Islet of Langerhans (tissue), 1 donor: ENCODE measurements around the gene CEND1.

Source experiments
- FAIRE-seq: peaks from one replicate; lab custom pipeline; 2011; peaks lifted over from hg19 to GRCh38; lab: Jason Lieb, UNC

The CEND1 gene

DNA sequence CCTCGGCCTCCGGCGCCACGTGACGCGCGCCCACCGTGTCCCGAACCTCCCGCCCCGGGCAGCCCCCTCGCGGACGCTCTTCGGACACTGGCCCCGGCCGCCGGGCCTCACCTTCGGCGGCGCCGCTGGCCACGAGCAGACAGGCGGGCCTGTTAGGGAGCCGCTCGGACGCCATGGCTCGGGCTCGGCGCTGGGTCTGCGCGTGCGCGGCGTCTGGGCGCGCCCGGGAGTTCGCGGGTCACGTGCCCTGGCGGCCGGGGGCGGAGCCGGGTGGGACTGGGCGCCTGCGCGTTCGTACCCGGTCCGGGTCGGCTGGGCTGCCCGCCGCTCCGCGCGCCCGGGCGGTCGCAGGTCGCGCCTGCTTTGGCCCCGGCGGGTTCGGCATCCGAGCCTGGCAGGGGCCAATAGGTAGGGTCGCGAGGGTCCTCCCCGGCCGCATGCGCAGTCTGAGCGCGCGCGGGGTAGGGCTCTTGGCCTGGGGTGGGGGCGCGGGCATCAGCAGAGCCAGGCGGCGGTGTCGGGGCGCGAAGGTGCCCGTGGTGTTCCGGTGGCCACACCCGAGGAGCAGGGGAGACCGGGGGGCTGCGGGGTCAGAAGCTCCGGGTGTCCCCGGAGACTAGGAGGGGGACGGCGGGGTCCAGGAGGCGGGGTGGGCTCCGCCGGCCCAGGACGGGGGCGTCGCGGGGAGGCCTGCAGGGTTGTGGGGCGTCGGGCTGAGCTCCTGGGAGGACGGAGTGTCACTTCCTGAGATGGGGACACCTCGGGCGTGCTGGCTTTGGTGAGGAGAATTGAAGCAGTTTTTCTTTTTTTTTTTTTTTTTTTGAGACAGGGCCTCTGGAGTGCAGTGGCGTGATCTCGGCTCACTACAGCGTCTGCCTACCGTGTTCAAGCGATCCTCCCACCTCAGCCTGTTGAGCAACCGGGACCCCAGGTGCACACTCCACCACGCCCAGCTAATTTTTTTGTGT is 12.3 kb downstream of the CEND1 start, which contains the start of gene GATD1:
Gene GATD1, minus strand, starts transcription at position 200 of the 968 bp plus-strand sequence. Its CDS starts 25 bp downstream, at position 175.
- FAIRE-seq, result no peak

GRCh38 chr11:776561-777287 is 13.2 kb downstream of the CEND1 start:
- FAIRE-seq, result no peak

DNA sequence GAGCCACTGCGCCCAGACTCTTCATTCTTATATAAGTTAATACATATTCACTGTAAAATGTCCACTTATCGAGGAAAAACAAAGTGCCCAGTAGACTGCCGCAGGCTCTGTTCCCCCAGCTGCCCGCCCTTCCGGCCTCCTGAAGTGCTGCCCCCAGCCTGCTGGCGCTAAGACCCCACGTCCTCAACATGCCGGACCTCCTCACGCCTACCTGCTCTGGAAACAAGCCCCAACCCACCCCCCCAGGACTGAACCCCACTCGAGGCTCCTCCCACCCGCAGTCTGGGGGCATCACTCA is 13.7 kb downstream of the CEND1 start:
- no peak for FAIRE-seq

DNA sequence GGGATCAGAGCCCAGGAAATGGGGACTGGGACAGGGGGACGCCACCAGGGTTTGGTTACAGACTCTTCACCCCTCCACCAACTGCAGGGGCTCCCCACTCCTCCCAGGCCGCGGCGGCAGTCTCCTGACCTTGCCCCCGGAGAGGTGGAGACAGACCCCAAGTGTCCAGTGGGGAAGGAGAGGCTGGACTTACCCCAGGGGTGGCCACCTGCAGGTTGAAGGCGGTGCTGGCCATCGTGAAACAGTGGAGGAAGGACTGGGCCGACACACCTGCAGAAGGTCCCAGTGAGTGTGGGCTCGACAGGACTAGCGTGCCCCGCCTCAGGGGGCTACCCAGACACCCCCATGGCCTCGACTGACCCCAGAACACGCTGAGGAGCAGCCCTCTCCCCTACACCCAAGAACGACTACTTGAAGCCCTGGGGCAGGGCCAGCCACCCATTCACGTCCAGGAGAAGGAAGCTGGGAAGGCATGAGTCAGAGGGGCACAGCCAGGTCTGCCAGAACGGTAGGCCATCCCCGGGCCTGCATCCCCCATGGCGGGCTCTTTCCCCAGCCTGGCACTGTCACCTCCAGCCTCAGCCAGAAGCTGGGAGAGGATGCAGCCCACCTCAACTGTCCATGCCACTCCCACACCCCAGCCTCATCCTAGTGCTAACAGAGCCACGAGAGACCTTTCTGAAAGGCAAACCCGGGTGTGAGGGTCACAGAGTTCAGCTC is 14.9 kb downstream of the CEND1 start:
- FAIRE-seq, result no peak

DNA sequence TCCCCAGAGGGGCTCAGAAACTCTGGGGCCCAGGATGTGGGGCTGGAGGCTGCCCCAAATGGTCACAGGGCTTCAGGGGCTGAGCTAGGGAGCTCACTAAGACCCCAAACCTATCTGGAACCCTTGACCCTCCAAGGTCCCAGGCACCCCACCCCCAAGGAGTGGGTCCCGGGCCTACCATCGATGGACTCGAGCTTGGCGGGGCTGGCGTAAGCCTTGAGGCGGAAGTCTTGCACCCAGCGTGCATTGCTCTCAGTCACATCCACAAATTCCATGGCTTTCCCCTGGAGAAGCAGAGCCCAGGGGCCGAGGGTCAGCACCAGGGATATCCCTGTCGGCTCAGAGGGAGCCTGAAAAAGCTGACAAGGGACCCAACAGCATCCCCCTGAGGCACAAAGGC is 16.1 kb downstream of the CEND1 start:
- no peak for FAIRE-seq

- no peak for FAIRE-seq
These were observed 16.5 kb downstream of the CEND1 start for GRCh38 chr11:773425-773824.

- FAIRE-seq, result no peak
These were observed 17.2 kb downstream of the CEND1 start for GRCh38 chr11:772429-773390.

DNA sequence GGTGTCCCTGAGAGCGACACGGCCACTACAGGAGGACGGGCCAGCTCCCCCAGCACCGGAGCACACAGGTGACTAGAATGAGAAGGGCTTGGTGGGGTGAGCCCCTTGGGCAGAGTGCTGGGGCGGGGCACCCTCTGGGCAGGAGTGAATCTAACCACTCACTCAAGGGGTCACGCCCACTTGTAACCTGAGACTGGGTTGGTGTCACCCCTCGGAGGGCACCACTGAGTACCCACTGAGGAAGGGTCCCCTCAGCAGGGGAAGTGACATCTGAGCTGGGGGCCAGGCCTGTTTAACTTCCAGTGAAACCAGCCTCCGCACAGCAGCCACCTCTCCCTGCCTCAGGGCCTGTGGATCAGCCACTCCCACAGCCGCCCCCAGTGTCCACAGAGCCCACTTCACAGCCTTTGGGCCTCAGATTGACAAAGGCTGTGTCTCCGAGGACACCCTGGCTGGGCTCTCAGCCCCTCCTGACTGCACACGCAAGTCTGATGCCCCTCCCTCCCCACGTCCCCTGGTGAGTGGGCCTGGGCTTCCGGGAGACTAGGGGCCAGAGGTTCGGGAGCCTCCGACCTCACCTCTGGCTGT is 18.2 kb downstream of the CEND1 start:
- no peak for FAIRE-seq

GRCh38 chr11:770642-771616 is 19.0 kb downstream of the CEND1 start:
- no peak for FAIRE-seq

DNA sequence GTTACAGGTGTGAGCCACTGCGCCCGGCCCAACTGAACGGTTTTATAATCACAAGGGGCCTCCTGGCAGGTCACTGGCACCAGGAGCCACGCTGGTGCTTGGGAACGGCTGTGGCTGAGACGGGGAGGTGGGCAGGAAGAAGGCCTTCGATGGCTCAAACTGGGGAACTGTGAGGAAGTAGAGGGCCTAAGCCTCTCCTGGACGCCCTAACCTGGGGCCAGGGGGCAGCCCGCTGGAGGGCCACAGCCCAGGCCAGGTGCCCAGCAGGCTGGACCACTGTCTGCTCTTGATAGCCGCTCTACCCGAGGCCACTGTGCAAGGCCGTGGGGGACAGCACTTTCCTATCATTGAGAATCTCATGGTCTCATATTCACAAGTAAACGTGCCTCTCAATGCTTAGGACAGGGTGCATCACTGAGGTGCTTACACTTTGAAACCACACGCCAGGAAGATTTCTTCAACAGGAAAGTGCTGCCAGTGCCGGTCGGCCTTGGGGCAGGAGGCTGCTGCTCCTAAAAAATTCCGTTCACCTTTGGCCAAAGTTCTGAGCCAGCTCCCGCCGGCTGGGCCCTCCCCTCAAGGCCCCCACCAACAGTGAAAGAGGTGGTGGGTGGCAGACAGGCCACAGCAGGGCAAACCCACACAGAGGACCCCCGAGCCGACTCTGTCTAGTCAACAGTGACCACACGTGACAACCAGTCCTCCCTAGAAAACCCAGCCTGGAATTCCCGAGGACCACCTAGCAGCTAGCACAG is 19.8 kb downstream of the CEND1 start:
- FAIRE-seq, result no peak

- FAIRE-seq, result no peak
These were observed 22.7 kb downstream of the CEND1 start for GRCh38 chr11:767238-767637.

DNA sequence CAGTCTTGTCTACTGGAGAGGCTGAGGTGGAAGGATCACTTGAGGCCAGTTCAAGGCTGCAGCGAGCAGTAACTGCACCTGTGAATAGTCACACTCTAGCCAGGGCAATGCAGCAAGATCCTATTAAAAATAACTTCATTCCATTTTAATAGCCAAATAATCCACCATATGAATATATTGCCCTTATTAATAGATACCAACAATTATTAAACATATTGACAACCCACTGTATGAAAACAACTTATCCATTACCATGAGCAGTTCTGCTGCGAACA is 23.0 kb downstream of the CEND1 start:
- FAIRE-seq, result no peak

DNA sequence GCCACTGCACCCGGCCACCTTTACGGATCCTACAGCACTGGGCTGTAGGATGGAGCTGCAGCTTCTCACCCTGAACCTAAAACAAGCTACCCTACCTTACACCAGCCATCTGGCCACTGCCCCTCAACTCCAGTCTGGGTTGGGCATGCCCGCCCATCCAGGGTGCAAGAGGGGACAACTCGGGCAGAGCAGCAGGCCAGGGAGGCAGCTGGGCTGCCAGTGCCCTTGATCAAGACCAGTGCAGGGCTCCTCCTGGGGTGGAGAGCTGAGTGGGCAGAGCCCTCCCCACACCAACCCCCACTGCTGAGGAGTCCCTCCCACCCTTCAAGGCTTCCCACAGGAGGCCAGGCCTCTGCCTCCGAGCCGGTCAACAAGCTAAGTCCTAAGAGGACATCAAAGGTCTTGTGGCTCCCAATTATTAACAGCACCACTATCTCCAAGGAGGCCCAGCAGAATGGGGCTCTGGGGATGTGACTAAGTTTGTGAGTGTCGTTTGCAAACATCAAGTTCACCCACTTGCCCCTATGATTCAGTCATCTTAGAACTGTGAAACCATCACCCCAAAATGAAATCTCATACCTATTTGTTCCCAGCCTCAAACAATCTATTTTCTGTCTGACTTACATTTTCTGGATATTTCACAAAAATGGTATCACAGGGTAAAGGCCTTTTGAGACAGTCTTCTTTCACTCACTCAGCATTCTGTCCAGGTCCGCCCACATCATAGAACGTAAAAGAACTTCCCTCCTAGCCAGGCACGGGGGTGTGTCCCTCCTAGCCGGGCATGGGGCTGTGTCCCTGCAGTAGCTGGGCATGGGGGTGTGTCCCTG is 23.6 kb downstream of the CEND1 start:
- no peak for FAIRE-seq

- FAIRE-seq, result no peak
These were observed 24.1 kb downstream of the CEND1 start for GRCh38 chr11:765802-766091.

- FAIRE-seq, result no peak
These were observed 24.7 kb downstream of the CEND1 start for GRCh38 chr11:765025-765801.

GRCh38 chr11:764322-765024 is 25.4 kb downstream of the CEND1 start:
- FAIRE-seq, result no peak

- no peak for FAIRE-seq
These were observed 26.2 kb downstream of the CEND1 start for GRCh38 chr11:763549-764321.
